Measurements from ENCODE around the gene ITGA11.

The ITGA11 gene

DNA sequence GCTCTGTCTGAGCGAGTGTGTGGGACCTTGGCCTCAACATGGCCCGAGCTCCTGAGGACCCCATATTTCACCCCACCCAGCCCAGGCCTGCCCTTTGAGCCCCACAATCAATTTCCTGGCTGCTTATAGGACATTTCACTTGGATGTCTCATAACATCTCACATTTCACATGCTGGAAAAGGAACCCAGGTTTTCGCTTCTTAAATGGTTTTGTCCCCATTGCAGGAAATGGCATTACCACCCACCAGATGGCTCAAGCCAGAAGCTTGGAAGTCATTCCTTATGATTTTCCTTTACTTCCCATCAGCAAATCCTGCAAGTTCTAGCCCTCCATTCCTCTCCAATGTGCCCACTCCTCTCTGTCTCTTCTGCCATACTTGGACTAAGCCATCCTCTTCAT is 14.9 kb downstream of the ITGA11 start:
- H3K4me3 ChIP-seq (replicated peaks; ENCODE audit: low read depth, low read length): no peak overlapping the region
- no peak for TF ChIP-seq CTCF (IDR thresholded peaks at IDR 0.05; ENCODE audit: insufficient read depth, low read length, poor library complexity, severe bottlenecking)
- H3K36me3 ChIP-seq (ENCODE audit: control insufficient read depth, insufficient read depth, low read length): no peaks in the 10 kb centered on the region
- no peak for DNase-seq (ENCODE audit: extremely low read depth, insufficient read length)
- peaks cover under 1% of the 10 kb centered on the region; the same call in 1 of the 2 replicates for H3K27me3 ChIP-seq (replicated peaks; ENCODE audit: control insufficient read depth, insufficient read depth, low read length)

GRCh38 chr15:68416158-68416535 is 15.8 kb downstream of the ITGA11 start:
- no peak for DNase-seq (ENCODE audit: extremely low read depth, insufficient read length)
- H3K36me3 ChIP-seq (ENCODE audit: control insufficient read depth, insufficient read depth, low read length): no peaks in the 10 kb centered on the region
- H3K4me3 ChIP-seq (replicated peaks; ENCODE audit: low read depth, low read length): no peak overlapping the region
- TF ChIP-seq CTCF (IDR thresholded peaks at IDR 0.05; ENCODE audit: insufficient read depth, low read length, poor library complexity, severe bottlenecking): no peak
- no peaks in the 10 kb centered on the region; the same call in 1 of the 2 replicates for H3K27me3 ChIP-seq (replicated peaks; ENCODE audit: control insufficient read depth, insufficient read depth, low read length)

DNA sequence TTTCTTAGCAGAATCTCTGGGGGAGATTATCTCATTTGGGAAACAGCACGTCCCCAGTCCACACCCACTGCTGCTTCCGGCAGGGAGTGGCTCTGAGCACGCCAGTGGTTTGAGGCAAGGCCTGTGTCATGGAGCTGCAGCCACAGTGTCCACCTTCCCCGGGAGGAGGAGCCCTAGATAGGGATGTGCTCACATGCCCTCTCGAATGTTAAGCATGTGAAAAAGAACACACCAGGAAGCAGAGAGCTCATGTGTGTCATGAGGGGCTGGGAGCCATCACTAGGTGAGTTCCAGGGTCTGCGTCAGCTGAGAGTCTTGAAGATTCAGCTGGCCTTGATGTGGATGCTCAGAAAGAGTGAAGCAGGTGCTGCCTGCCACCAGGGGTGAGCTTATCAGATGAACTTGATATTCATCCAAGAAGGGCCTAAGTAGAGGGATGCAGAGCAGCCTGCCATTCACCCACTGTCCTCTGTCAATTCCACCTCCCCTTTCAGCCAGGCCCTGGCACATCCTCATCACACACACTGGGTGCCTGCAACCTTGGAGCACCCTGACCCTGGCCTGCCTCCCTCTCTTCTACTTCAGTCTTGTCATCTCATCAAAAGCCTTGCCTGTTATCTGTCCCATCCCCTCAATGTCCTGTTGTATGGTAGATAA is 16.3 kb downstream of the ITGA11 start:
- Histone ChIP-seq H3K4me3 (replicated peaks; ENCODE audit: low read depth, low read length) (no peak overlapping the region), H3K36me3 (ENCODE audit: control insufficient read depth, insufficient read depth, low read length) (no peaks in the 10 kb centered on the region), H3K27me3 (replicated peaks; ENCODE audit: control insufficient read depth, insufficient read depth, low read length) (no peaks in the 10 kb centered on the region; the same call in 1 of the 2 replicates)
- TF ChIP-seq CTCF (IDR thresholded peaks at IDR 0.05; ENCODE audit: insufficient read depth, low read length, poor library complexity, severe bottlenecking): no peak
- DNase-seq (ENCODE audit: extremely low read depth, insufficient read length): no peak

- TF ChIP-seq CTCF (IDR thresholded peaks at IDR 0.05; ENCODE audit: insufficient read depth, low read length, poor library complexity, severe bottlenecking): no peak
- H3K27me3 ChIP-seq (replicated peaks; ENCODE audit: control insufficient read depth, insufficient read depth, low read length): no peaks in the 10 kb centered on the region; the same call in 1 of the 2 replicates
- no peak for DNase-seq (ENCODE audit: extremely low read depth, insufficient read length)
Observed at GRCh38 chr15:68415061-68415460, 16.9 kb downstream of the ITGA11 start.

DNA sequence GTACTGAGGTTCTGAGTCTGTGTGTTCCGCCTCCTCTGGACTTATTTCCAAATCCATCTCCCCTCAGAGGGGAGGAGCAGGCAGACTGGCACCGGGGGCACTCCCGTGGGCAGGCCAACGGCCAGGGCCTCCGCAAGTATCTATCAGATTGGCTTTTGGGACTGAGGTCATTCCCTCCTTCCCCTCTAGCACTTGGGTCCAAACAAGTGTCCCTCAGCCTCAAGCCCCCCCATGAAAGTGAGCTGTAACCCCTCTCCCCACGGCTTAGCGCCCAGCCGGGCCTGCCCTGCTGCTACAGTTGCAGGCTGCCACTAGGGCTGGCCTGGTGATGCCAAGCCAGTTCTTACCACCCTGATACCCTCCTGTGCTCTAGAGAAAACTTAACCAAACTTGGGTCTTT is 17.4 kb downstream of the ITGA11 start:
- Histone ChIP-seq H3K4me3 (replicated peaks; ENCODE audit: low read depth, low read length) (no peak overlapping the region), H3K36me3 (ENCODE audit: control insufficient read depth, insufficient read depth, low read length) (no peaks in the 10 kb centered on the region), H3K27me3 (replicated peaks; ENCODE audit: control insufficient read depth, insufficient read depth, low read length) (no peaks in the 10 kb centered on the region; the same call in 1 of the 2 replicates)
- TF ChIP-seq CTCF (IDR thresholded peaks at IDR 0.05; ENCODE audit: insufficient read depth, low read length, poor library complexity, severe bottlenecking): no peak
- DNase-seq (ENCODE audit: extremely low read depth, insufficient read length): no peak

More at GRCh38 chr15:68415061-68415460, 16.9 kb downstream of the ITGA11 start:
- Histone ChIP-seq H3K36me3 (ENCODE audit: control insufficient read depth, insufficient read depth, low read length) (no peaks in the 10 kb centered on the region), H3K4me3 (replicated peaks; ENCODE audit: low read depth, low read length) (no peak overlapping the region)

DNA sequence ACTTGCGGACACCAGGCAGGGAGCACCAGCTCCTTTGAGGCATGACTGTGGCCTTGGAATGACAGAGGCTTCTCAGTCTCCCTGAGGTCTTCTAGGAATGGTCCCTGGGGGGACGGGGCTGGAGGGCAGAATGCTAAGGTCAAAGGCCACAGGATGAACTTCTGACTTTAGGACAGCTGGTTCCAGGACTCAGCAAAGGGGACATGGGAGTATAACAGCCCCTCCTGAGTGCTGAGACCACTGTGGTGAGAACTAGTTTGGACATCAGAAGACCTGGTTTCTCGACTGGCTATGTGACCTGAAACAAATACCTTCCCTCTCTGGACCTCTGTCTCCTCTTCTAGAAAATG is 17.8 kb downstream of the ITGA11 start:
- Histone ChIP-seq H3K4me3 (replicated peaks; ENCODE audit: low read depth, low read length) (no peak overlapping the region), H3K36me3 (ENCODE audit: control insufficient read depth, insufficient read depth, low read length) (no peaks in the 10 kb centered on the region), H3K27me3 (replicated peaks; ENCODE audit: control insufficient read depth, insufficient read depth, low read length) (no peaks in the 10 kb centered on the region; the same call in 1 of the 2 replicates)
- DNase-seq (ENCODE audit: extremely low read depth, insufficient read length): no peak
- TF ChIP-seq CTCF (IDR thresholded peaks at IDR 0.05; ENCODE audit: insufficient read depth, low read length, poor library complexity, severe bottlenecking): no peak

Measured in GM06990 (cell line).